Choroid plexus epithelial cell (primary cell): Measurements from ENCODE around the gene PDGFD.

ENCODE experiments used
- DNase-seq: peaks from one replicate; pipeline ENCODE4 v3.0.0-alpha.2; 2010; ENCODE audit warnings: low read depth
- H3K4me3 ChIP-seq: 2 replicates; pipeline ENCODE4 v1.5.1; 2011; ENCODE audit warnings: low read depth, mild to moderate bottlenecking, control low read depth, low read length, moderate library complexity
- CTCF ChIP-seq: conservative IDR thresholded peaks from 2 replicates; pipeline ENCODE4 v1.5.1; 2011; ENCODE audit warnings: low read depth, mild to moderate bottlenecking, control low read depth, inconsistent platforms, low read length, moderate library complexity

The PDGFD gene

GRCh38 chr11:103968685-103969084, 195.3 kb downstream of the PDGFD start:
- H3K4me3 ChIP-seq: no peak overlapping the region
- DNase-seq: no peak
- no peak for TF ChIP-seq CTCF

- TF ChIP-seq CTCF: no peak
- H3K4me3 ChIP-seq: no peak overlapping the region
- no peak for DNase-seq
These were observed 196.0 kb downstream of the PDGFD start for GRCh38 chr11:103967985-103968384.

DNA sequence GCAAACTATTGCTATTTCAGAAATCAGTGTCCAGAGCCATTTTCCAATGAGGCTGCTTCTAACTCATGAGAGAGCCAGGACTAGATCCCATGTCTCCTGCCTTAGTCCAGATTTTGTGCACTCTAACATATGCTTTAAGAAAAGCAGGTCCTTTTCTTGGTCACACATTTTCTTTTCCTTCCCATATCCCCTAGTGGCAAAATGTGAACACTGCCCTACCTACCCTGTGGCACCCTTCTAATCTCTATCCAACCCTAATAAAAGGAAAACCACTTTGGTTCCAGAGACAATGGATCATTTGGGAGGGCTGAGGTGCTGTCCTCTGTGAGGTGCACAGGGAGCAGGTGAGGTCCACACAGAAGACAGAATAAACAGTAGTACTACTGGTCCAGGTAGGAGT, 199.6 kb downstream of the PDGFD start:
- DNase-seq: no peak
- H3K4me3 ChIP-seq: no peak overlapping the region

DNA sequence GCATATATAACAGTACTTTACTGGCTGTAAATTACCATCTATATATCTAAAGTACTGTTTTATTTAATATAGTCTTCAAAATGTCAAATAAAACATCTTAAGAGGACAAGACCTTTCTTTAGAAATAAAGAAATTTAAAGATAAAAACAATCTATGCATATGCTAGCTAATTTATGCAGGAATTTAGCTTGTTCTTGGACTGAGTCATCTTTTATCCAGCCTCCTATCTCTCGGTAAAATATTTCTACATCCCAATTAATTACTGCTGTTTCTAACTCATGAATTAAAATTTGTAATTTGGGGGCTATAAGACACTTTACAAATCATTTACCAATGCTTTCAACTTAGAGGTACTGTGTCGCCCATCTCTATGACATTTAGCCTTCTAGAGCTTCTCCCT, 200.3 kb downstream of the PDGFD start:
- no peak for TF ChIP-seq CTCF
- no peak overlapping the region for H3K4me3 ChIP-seq
- no peak for DNase-seq

More for the DNA sequence above, 199.6 kb downstream of the PDGFD start:
- TF ChIP-seq CTCF: no peak

GRCh38 chr11:103961010-103961409, 202.9 kb downstream of the PDGFD start:
- H3K4me3 ChIP-seq: no peak overlapping the region
- peak; percentile 85 for DNase-seq
- TF ChIP-seq CTCF: no peak

DNA sequence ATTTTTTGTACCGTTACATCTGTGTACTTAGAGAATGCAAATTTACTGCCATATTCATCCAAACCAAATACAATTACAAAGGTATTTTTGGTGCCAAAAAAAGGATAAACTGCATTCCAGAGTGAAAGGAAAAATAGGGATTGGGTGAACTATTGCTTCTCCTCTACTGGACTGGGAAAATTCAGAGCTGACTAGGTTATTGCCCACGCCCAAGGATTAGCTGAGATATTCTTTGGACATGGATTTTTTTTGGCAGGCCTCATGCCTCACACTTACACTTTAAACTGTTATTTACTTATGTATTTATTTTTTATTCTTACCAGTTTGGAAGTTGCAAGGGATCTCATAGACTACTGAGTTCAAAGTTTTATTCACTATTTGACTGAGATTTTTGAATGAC, 203.8 kb downstream of the PDGFD start:
- no peak for DNase-seq
- H3K4me3 ChIP-seq: no peak overlapping the region
- no peak for TF ChIP-seq CTCF

GRCh38 chr11:103959279-103959942, 204.5 kb downstream of the PDGFD start:
- peak; percentile 95 for DNase-seq
- no peak overlapping the region for H3K4me3 ChIP-seq
- no peak for TF ChIP-seq CTCF
